Fibroblast of skin of right biceps (primary cell): Measurements from ENCODE around the gene CALB2.
A peak's percentile ranks its signal among the peaks of the same experiment; 100 is the strongest.
"Not testable (repeated sequence)": the region's sequence is repeated elsewhere in the genome, so short reads cannot be mapped to it uniquely, and the experiment has no call there.

ENCODE experiments used
- DNase-seq: peaks from one replicate; pipeline ENCODE4 v3.0.0-alpha.2; 2013

CALB2 gene

DNA sequence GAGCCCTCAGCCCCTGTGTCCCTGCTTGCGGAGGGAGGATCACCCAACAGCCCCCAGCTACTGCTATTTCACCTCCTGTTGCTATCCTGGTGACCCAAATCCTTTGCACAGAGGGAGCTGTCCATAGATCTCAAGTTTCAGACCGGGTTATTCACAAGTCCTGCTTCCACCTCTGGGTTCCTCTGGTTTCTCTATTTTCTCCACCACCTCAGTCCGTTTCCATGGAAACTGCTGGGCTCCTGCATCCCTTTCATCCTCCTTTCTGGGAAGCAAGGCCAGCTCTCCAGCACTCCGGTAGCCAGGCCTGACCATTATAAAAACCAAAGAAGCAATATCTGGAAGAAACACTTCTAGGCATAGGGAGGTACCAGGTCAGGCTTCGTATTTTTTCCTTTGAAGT is 4.8 kb upstream of the CALB2 start:
- DNase-seq, result no peak

DNA sequence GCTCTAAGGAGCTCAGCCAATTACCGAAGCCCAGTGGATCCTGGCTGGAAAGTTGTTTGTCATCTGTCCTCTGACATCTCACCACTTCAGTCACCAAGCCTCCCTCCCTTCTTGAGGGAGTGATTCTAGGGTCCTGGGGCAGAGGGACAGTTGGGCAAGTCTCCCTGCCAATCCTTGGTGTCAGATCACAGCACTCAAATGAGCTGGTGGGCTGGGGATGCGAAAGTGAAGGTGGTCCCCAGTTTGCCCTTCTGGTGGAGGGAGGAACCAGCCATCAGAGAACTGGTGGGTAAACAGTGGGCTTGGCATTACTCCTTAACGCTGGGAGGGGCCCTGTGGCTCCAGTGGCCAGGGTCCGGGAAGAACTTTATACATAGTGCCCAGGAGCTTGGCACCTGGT is 4.4 kb upstream of the CALB2 start:
- DNase-seq, result no peak

DNA sequence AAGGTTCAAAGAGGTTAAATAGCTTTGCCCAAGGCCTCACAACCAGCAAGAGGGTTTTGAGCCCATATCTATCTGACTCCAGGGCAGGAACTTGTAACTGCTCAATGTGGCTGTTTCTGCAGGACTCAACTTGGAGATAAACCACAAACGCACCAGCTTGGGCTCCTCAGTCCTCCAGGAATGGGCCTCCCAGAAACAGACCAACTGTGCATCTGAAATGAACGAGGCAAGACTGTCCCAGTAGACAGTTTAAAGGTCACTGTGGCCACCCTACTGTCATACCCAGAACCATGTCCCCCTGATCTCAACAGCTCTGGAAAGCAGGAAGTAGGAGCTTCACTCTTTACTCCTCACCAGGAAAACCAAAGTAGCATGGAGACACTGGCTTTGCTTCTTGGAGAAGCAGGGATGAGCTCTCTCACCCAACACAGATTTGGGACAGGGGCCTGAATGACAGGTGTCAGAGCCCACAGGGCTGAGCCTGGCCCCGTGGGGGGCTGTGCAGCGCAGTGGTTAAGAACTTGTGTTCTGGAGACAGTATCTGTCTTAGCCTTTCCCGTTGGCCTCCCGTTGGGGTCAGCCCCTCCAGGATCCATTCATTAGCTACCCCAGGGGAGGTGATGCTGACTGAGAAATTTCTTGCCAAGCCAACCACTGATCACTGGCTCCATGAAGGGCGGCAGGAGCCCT is 2.3 kb upstream of the CALB2 start:
- no peak for DNase-seq

DNA sequence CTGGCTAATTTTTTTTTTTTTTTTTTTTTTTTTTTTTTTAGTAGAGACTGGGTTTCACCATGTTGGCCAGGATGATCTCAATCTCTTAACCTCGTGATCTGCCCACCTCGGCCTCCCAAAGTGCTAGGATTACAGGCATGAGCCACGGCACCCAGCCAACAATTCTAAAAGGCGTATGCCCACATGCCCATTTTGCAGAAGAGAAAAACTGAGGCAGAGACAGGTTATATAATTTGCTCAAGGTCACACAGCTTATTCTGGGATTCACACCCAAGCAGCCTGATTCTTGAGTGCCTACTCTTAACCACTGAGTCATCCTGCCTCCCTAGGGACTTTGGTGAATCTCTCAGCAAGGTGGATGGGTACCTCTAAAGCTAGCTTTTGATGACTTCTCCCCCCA is 1.6 kb upstream of the CALB2 start:
- not testable (repeated sequence) for DNase-seq

DNA sequence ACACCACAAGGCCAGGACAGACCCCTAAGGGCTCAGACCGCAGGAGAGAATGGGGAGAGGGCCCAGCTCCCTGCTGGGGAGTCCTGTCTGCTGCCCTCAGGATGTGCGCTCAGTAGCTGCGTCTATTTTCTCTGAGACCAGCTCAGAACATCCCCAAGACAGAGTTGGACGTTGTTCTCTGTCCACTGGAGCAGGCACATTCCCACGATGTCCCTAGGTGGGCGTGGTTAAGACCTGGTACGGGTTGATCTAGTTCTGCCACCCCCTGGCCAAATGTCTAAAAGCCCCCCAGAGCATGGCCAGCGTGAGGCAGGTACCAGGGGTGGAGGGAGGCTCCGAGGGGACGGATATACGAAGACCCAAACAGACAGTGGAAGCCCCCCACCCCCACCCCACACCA is 842 bp upstream of the CALB2 start:
- no peak for DNase-seq

DNA sequence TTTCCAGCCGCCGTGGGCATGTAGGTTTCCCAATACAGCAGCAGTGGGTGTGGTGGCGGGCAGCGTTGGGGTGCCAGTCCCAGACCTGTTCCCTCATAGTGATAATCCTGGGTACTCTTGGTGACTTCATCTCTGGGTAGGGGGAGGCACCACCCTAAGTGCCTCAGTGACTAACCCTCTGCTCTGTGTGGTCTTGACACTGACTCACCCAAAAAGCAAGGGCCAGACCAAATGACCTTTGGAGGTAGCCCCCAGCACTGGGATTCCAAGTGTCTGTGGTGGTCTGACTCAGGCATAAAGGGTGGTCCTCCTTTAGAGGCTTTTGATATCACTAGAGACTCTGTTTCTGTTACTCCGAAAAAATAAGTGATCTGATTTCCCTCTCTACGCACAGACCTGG is 908 bp downstream of the CALB2 start:
- peak; percentile 45 for DNase-seq

DNA sequence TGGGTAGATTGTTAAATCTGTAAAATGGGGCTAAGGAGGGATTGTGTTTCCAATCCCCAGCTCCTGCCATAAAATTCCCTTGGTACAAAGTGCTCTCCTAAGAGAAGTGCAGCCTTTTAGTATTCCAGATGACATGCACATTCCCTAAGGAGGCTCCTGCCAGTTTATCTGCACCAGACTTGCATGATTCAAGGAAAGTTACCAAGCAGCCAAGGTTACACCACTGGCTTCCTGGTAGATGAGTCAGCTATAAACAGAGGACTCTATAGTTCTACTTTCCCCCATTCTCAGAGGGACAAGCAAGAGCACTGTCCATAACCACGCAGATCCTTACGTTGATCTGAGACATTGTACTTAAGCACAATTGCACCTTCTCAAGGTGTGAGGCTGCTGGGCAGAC is 1.9 kb downstream of the CALB2 start:
- DNase-seq, result peak; percentile 91

DNA sequence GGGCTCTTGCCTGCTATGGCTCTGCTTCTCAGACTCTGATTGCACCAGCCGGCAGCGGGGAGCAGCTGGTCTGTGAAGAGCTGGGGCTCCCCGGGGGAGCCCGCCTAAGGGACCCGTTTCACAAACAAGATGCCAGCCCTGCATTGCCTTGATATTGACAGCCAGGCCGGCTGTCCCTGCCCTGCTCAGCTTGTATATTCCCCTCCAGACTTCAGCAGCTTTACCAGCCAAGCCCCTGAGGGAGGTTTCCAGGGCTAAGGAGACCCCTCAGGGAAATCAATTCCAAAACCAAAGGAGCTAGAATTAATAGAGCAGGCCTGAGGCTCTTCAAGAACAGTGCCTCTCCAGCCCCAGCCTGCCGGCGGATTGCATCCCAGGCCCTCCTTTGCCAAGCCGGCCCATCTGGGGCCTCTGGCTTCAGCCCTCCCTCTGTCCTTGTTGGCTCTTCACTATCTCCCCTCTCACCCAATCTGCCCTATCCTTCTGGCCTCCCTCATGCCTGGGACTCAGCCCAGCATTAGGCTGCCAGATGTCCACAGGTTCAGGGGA is 5.7 kb downstream of the CALB2 start:
- no peak for DNase-seq

DNA sequence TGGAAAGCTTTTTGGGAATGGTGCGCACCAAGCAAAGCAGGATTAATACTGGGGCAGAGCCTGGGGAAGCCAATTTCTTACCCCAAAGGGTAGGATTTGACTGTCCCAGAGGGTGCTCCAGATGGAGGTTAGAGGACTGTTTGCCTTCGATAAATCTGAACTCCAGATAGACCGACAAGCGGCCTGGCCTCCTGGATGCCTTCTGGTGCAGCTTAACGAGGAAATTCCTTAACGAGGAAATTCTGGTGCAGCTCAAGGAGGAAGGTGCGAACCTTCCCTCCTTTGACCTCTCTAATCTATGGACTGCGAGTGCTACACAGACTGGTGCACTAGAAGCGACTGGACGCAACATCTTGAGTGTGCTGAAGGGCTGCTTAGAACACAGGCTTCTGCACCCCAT is 6.5 kb downstream of the CALB2 start:
- DNase-seq, result no peak

DNA sequence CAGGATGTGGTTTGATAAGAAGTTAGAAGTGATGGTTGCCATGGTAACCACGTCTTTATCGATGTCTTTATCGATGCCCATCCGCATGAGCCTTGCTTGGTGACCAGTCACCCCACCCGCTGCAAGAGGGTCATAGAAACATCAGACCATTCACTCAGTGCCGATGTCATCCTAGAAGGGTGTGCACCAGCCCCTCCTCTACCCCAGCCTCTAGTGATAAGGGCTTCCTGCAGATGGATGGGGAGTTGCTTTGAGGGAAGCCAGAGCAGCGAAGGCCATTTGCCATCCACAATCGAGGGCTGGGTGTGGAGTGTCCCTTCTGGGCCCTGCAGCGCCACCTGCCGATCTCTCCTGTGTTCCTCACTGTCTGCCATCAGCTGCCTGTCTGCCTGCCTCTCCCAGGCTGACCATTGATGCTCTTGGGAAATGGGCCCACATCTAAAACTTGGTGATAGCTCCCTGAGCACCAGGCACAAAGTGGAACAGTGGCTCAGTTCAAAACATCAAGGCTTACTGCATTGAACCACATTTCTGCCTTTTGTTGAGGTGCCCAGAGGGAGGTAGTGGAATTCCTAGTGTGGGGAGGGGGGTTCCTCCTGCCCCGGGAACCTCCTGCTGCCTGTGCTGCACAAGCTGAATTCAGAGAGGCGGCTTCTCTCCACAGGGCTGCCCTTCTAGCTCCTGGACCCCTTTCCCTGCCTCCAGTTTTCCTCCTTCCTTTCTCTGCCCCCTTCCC is 8.9 kb downstream of the CALB2 start:
- DNase-seq, result peak; percentile 42

DNA sequence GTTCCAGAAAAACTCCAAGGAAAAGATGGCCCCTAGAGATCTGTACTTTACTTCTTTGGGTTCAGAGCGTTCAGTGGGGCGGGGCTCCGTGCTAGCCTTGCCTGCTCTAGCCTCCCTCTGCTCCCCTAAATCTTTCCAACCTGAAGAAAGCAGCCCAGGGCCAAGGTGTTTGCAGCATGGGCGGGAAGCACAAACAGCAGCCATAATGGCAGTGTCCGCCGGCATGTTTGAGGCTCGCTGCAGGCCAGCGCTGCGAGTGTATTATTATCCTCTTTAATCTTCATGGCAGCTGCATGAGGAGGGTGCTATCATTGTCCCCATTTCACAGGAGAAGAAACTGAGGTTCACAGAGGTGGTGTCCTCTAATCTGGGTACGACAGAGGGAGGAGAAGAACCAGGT is 10.4 kb downstream of the CALB2 start:
- no peak for DNase-seq

DNA sequence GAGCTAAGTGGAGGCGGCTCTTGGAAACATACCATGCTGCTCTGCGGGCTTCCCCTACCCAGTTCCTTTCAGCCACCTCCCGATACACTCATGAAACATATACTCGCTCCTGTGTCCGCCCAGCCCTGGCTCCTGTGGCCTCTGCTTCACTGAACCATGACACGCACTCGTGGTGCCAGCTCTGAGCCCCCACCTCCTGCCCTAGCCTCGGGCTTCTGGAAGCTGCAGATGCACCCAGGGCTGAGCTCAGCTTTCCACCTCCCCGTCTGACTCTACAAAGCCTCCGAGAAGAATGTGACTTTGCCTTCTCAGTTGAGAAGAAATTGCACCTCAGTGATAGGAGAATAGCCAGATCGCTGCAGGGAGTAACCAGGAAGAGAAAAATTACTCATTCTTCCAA is 11.0 kb downstream of the CALB2 start:
- no peak for DNase-seq

DNA sequence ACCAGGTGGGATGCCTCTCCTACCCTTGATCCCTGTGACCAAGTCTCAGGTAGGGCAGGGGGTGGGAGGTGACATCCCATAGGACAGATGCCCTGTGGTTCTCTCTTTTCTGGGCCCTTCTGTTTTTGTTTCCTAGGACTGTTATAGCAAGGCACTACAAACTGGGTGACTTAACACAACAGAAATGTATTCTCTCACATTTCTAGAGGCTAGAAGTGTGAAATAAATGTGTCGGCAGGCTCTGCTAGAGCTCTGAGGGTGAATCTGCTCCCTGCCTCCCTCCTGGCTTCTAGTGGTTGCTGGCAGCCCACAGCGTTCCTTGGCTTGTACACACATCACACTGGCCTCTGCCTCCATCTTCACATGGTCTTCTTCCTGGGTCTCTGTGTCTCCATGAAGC is 12.7 kb downstream of the CALB2 start:
- no peak for DNase-seq

DNA sequence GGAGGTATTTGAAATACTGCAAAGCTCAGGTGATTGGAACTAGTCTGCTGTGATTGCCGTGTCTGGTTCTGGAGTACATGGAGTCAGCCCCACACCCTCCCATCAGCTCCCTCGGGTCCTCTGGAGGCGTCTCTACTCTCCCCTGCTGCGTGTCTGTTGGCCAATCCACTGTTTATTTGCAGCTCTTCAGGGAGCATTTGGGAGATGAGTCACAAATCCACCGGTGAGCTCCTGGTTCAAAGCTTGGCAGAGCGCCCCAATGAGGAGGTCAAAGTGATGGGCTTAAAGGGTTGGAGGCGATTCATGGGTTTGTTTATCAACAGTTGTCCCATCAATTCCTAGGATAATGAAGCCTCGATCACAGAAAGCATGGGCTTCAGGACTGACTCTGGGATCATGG is 14.6 kb downstream of the CALB2 start:
- DNase-seq, result peak; percentile 44

DNA sequence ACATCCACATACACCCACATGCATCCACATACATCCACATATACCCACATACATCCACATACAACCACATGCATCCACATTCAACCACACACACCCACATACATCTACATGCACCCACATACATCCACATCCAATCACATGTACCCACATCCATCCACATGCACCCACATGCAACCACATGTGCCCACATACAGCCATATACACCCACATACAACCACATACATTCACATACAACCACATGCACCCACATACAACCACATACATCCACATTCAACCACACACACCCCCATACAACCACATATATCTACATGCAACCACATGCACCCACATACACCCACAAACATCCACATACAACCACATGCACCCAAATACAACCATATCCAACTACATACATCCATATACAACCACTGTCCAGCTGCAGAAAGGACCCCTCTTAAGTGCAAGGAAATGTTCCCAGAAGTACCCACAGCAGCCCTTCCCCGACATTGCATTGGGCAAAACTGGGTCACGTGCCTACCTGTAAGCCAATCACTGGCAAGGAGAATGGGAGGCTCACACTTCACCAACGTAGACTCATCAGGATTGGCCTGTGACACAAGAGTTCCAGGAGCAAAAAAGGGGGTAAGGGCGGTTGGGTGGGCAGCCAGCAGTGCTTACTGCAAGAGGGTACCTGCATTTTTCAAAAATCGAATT is 18.1 kb downstream of the CALB2 start:
- no peak for DNase-seq

DNA sequence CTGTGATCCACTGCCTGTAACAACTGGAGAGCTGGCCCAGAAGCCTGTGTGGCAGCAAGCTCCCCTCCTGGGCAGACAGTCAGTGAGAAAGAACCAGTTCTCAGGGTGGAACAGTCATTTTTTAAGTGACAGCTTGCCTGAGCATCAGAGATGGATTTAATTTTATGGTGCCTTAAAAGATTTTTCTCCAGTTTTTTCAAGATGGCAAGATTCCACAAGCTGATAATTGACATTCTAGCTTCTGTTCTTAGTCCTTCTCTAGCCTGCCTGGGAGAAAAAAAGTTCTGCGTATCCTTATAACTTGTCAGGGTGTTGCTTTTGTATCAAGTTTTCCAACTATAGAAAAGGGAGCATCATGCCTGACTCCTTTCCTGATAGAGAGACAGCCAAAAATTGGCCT is 21.2 kb downstream of the CALB2 start:
- DNase-seq, result no peak

DNA sequence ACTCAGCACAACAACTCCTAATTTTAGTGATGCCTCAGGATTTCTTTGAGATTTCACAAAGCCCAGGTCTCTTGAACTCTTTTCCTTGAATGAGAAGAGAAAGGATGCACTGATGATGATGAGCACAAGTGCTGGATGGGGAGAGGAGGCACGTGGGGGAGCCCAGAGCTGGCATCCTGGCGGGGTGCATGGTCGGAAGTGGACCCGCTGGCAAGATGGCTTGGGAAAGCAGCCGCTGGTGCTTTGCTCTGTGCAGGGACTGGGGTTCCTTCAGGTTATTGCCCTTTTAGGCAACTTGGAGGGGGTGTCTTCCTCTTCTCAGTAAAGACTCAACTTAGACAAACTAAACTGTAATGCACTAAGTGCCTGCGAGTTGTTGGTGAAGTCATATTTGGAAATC is 22.3 kb downstream of the CALB2 start:
- DNase-seq, result no peak

DNA sequence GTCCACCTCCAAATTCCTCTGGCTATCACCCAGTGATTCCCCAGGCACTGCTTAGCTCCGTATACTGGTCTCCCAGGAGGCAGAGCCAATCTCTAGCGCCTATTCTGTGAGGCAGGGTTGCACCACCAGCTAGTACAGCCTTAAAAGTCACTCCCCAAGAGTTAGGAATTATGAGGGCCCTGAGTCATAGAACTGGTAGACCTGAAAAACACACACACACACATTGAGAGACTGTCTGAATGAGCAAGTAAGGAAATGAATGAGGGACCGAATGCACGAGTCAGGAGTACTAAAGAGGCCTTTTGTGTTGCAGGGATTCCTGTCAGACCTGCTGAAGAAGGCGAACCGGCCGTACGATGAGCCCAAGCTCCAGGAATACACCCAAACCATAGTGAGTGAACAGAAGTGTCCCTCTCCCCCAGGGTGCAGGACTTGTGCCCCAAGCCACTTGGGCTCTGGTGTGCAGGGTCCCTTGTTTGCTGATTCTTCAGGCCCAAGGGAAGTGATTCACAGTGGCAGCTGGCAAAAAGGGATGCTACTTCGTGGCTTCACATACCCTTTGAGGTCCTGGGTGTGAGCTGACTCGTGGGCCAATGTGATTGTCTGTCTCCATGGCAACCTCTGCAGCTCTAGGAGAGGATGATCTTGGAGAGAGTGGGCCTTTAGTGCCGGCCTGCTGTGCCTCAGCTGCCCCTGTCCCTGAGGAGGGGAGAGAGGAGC is 24.7 kb downstream of the CALB2 start:
- DNase-seq, result peak; percentile 22

DNA sequence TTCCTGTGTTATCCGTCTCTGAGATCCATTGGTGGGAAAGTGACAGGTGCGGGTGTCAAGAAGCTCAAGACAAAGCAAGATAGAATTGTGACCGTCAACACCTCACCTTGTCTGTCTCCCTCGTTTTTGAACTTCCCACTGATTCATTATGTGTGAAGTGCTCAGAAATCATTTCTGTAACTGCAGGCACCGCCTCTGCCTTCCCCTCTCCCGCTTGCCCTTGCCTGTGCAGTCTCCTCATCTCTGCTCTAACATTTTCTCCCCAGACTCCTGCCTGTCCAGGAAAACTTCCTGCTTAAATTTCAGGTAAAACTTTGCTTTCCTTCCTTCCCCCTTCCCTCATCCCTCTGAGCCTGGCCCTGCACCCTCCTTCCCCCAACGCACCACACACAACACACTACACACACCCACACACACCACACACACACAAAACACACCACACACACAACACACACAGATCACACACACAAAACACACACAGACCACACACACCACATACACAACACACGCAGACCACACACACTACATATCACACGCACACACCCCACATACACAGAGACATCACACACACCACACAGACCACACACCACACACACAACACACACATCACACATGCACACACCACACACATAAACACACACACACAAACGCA is 25.7 kb downstream of the CALB2 start:
- DNase-seq, result no peak

DNA sequence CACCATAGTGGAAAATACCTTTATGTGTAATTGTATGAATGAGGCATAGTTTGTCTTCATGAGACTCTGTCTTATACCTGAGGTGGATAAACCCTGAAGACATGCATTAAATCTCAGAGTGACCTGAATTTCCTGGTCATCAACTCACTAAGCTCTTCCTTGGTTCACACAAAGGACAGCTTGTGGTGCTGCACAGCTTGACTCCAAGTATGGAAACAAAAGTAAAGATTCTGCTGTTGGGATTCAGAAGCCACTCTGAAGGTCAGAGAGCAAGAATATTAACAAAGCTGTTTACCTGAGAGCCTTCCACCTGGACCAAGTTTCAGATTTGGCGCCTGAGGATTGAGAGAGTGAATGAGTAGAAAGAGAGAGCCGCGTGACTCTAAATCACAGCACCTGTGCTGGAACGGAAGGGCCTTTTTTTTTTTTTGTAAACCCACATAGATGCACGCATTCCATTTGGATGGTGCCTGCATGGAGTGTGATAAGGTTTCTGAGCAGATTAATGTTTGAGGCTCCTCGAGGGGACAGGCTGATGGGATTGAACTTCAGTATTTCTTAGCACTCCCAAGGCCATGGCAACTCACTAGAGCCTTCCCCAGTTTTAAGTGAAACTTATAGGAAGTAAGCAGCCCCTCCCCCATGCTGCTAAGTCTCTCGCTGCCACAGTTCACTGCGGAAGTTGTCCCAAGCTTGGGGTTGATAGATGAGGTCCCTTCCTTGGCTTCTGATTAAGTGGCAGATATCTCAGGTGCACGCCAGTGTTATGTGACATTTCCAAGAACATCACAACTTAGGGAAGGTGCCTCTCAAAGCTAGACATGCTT is 28.7 kb downstream of the CALB2 start:
- no peak for DNase-seq

DNA sequence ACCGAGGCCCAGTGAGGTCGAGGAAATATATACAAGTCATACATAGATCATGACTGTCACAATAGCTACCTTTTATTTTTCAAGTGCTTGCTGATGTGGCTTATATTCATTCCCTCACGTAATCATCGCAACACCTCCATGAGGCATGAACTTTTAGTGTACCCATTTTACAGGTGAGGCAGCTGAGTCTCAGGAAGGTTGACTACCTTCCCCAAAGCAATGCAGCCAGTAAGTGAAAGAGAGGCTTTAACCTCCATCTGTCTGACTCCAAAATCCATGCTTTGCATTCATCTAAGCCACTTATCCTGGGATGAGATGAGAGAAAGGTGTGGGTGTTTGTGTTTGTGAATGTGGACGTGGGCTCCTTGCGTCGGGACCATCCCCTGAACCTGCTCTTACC is 30.8 kb downstream of the CALB2 start:
- no peak for DNase-seq

DNA sequence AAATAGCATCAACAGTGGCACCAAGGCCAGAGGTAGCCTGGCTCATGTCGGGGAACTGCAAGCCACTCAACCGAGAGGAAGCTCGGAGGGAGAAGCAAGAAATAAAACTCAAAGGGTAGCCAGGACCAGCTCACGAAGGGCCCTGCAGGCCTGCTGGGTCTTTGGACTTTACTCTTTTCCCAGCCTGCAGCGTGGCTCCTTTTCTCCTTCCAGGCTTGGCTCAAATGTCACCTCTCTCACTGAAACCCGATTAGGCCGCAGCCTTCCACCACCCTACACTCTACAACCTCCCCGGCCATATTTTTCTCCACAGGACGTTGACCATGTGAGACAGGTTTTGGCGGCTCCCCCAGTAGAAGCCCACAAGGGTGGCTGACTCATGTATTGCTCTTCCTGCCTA is 38.1 kb downstream of the CALB2 start:
- no peak for DNase-seq
